Brain microvascular endothelial cell (primary cell): ENCODE results near the gene TCF4.

Source experiments
- DNase-seq: peaks from one replicate; pipeline ENCODE4 v3.0.0-alpha.2; 2020
- H3K27ac ChIP-seq: fragments of 250-450 bp; sonication (Bioruptor Pico); 2 replicates; pipeline ENCODE4 v1.5.1; 2020; ENCODE audit warnings: mild to moderate bottlenecking, moderate library complexity
- H3K27me3 ChIP-seq: fragments of 250-450 bp; sonication (Bioruptor Pico); replicated peaks from 2 replicates; pipeline ENCODE4 v1.5.1; 2020; ENCODE audit warnings: mild to moderate bottlenecking
- H3K36me3 ChIP-seq: fragments of 250-450 bp; sonication (Bioruptor Pico); replicated peaks from 2 replicates; pipeline ENCODE4 v1.5.1; 2020; ENCODE audit warnings: mild to moderate bottlenecking
- H3K4me3 ChIP-seq: 2 replicates; pipeline ENCODE4 v1.5.1; 2011; ENCODE audit warnings: low read depth, mild to moderate bottlenecking, control low read depth, low read length, moderate library complexity
- CTCF ChIP-seq: IDR thresholded peaks from 2 replicates; pipeline ENCODE4 v1.5.1; 2011; ENCODE audit warnings: low read depth, mild to moderate bottlenecking, moderate library complexity, low read length, control low read depth, inconsistent platforms; ENCODE audit errors: missing control alignments
- in situ Hi-C: cut with HindIII; loops from 2 replicates; pipeline ENCODE4 v1.10.0; 2017; ENCODE audit warnings: low sequenced_read_pairs, low pct_ligation_motif_present

The TCF4 gene

GRCh38 chr18:55339990-55340389, 248.0 kb downstream of the TCF4 start:
- no peak for DNase-seq
- in situ Hi-C loops = no loop called here
- H3K27ac ChIP-seq = no peak overlapping the region
- H3K4me3 ChIP-seq = no peak overlapping the region
- no peaks in the 10 kb centered on the region for H3K27me3 ChIP-seq
- no peaks in the 10 kb centered on the region for H3K36me3 ChIP-seq
- TF ChIP-seq CTCF = no peak

- in situ Hi-C loops = no loop called here
- DNase-seq = no peak
- Histone ChIP-seq H3K4me3 (no peak overlapping the region), H3K27me3 (no peaks in the 10 kb centered on the region), H3K36me3 (no peaks in the 10 kb centered on the region), H3K27ac (no peak overlapping the region)
- TF ChIP-seq CTCF = peak; percentile 30
These were observed 248.9 kb downstream of the TCF4 start for GRCh38 chr18:55338978-55339650.

- no peaks in the 10 kb centered on the region for H3K27me3 ChIP-seq
- no peak overlapping the region for H3K4me3 ChIP-seq
- no peak for DNase-seq
- no peak overlapping the region for H3K27ac ChIP-seq
- in situ Hi-C loops = no loop called here
- TF ChIP-seq CTCF = no peak
- no peaks in the 10 kb centered on the region for H3K36me3 ChIP-seq
These were observed 250.0 kb downstream of the TCF4 start for GRCh38 chr18:55337908-55338521.

GRCh38 chr18:55337138-55337537, 250.9 kb downstream of the TCF4 start:
- Histone ChIP-seq H3K27ac (no peak overlapping the region), H3K4me3 (no peak overlapping the region), H3K27me3 (no peaks in the 10 kb centered on the region), H3K36me3 (no peaks in the 10 kb centered on the region)
- in situ Hi-C loops = no loop called here
- no peak for DNase-seq
- TF ChIP-seq CTCF = no peak

GRCh38 chr18:55336438-55337100, 251.4 kb downstream of the TCF4 start:
- in situ Hi-C loops = no loop called here

More at GRCh38 chr18:55336438-55337100, 251.4 kb downstream of the TCF4 start:
- DNase-seq = no peak
- Histone ChIP-seq H3K4me3 (no peak overlapping the region), H3K36me3 (no peaks in the 10 kb centered on the region), H3K27me3 (no peaks in the 10 kb centered on the region), H3K27ac (no peak overlapping the region)
- no peak for TF ChIP-seq CTCF
